ENCODE results near the gene LRP8.
"Not testable (repeated sequence)": the region's sequence is repeated elsewhere in the genome, so short reads cannot be mapped to it uniquely, and the experiment has no call there.

Gene LRP8

DNA sequence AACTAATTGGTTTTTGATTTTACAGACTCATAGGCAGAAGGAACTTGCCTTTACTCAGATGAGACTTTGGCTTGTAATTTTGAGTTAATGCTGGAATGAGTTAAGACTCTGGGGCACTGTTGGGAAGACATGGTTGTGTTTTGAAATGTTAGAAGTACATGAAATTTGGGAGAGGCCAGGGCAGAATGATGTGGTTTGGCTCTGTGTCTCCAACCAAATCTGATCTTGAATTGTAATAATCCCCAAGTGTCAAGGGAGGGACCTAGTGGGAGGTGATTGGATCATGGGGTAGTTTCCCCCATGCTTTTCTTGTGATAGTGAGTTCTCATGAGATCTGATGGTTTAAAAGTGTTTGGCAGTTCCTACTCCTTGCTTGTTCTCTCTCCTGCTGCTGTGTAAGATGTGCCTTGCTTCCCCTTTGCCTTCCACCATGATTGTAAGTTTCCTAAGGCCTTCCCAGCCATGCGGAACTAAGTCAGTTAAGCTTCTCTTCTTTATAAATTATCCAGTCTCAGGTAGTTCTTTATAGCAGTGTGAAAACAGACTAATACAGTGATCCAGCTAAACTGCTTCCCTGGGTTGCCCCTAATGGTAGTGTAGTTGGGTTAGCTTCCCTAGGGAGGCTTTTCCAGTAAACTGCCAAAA is 121.0 kb downstream of the LRP8 start:
- DNase-seq: no peak

DNA sequence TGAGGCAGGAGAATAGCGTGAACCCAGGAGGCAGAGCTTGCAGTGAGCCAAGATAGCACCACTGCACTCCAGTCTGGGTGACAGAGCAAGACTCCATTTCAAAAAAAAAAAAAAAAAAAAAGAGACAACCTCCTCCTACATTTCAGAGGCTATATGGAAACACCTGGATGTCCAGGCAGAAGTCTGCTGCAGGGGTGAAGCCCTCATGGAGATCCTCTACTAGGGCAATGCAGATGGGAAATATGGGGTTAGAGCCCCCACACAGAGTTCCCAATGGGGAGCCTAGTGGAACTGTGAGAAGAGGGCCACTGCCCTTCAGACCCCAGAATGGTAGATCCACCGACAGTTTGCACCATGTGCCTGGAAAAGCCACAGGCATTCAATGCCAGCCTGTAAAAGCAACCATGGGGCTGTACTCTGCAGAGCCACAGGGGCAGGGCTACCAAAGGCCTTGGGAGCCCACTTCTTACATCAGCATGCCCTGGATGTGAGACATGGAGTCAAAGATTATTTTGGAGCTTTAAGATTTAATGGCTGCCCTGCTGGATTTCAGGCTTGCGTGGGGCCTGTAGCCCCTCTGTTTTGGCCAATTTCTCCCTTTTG is 121.7 kb downstream of the LRP8 start:
- DNase-seq: peak; percentile 32

GRCh38 chr1:53205496-53205895 is 122.4 kb downstream of the LRP8 start:
- DNase-seq: not testable (repeated sequence)

- DNase-seq: no peak
These were observed 124.4 kb downstream of the LRP8 start for GRCh38 chr1:53203466-53203865.

DNA sequence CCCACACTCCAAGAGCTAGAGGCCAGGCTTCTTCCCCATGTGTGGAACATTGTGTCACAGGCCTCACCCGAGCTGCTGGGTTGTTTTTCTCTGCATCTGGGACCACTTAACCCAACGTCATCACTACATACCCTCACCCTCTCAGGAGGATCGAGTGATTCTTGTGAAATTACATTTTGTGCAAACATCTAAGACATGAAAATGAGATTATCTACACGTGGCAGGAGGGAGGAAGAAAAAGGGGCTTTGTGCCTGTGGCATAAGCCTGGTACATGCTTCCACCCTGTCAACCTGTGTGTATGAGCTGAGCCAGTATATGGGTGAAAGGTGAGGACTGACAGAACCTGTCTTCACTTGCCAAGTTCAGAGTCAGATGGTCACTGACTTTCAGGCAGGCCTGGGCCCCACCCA is 129.6 kb downstream of the LRP8 start:
- DNase-seq: no peak

DNA sequence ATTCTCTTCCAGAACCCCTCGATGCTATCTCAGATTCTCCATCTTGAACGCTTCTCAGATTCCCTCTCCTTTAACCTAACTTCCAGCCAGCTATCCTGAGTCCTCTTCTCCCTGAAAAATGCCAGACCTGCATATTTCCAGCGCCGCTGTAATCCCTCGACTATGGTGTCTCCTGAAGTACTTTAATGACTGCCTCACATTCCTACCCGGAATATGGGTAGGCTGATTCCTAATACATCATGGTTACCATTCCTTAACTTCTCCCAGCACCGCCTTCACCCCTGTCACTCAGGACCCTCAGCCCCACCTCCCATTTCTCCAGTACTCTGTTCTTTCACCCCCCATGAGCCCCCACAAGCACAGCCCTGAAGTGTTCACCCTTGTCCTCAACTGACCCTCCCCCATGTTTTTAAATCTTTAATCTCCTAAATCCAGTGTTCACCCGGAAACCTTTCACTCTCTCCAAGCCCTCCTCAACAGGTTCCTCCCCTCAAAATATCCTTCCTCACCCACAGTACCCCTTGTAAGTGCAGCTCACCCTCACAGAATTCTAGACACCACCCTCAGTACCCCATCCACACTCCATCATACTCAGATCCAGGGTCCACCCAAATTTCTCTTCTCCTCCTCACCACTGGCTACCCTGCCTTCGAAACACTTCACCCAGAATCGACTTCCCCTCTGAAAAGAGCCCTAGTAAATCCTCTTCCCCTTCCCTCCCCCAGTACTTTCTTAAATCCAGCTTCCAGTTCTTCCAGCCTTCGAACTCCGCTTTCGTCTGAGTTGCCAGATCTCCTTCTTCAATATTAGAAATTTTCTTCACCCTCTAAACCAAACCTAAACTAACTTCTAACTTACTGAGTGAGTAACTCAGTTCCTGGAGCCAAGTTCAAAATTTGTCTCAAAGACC is 130.3 kb downstream of the LRP8 start:
- peak; percentile 29 for DNase-seq

- DNase-seq: peak; percentile 98
These were observed 131.2 kb downstream of the LRP8 start, which contains the start of gene CPT2 for GRCh38 chr1:53196485-53197290. Gene CPT2 (plus strand): TSS chr1:53196824. CDS start chr1:53196944, 120 bp downstream.

DNA sequence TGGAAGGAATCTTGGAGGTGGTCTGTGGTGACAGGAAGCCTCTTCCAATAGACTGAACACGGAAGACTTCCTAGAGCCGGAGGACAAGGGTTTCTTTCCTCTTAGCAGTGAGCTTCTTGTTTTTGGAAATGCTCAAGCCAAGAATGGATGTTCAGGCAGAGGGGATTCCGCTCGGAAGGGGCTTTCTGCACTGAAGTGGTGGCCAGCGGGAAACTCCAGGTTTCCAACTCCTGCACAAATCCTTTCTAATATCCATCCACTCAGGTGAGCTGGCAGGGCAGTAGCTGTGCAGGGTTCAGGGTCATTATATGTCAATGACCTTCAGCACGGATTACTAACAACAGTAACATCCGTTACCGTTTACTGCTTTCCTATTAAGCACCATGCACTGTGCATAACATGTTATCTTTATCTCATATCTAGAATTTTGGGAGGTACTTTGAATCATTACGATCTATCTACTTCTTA is 131.8 kb downstream of the LRP8 start:
- DNase-seq: no peak

DNA sequence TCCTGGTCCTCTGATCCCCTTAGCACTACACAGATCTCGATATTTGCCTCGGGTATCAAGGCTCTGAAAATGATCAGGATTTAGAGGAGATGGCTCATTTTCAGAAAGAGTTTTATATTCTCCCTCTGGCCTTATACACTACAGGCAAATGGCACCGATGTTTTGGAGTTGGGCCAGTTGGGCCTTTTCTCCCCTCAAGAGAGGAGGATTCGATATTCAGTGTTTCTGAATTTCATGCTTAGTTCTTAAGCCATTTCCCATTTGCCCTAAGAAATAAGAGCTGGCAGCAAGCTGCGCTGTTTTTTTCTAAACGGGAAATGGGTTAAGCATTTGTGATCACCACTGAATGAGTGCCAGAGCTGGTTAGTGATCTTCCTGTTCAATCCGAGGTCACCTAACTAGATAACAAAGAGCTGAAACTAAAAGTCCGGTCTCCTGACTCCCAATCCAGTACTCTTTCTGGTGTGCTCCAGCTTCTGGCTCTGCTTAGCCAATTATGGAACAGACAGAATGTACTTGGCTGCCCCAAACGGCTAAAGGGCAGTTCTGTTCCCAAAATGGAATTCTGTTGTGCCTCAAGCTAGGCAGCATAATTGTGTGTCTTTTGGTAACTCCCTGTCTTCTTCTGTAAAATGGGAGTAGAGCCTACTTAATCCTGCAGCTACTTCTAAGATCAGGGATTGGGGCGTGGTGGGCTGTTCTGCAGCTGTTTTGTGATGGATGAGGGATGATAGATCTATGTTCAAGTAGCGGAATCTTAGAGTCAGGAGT is 132.4 kb downstream of the LRP8 start:
- no peak for DNase-seq
